Activated CD4-positive, alpha-beta T cell treated with anti-CD3 and anti-CD28 coated beads, Interleukin-2, amount 50 U/mL, for 16 hours (primary cell): ENCODE measurements around the gene CFAP157.

ENCODE experiments used
- DNase-seq: peaks from one replicate; pipeline ENCODE4 v3.0.0-alpha.2; 2020

Gene CFAP157

GRCh38 chr9:127765418-127765817 lies 58.6 kb downstream of the CFAP157 start:
- no peak for DNase-seq
